Cortex of kidney (tissue), 1 donor: ENCODE measurements around the gene FADS3.

Experiments used
- DNase-seq: peaks from one replicate; lab custom pipeline; 2025; lab: John Stamatoyannopoulos, UW

FADS3 gene

GRCh38 chr11:61855939-61856680 is 35.2 kb downstream of the FADS3 start:
- DNase-seq = no peak

GRCh38 chr11:61854966-61855714 is 36.2 kb downstream of the FADS3 start:
- DNase-seq = no peak

GRCh38 chr11:61854206-61854895 is 37.0 kb downstream of the FADS3 start:
- no peak for DNase-seq

GRCh38 chr11:61853698-61854169 is 37.6 kb downstream of the FADS3 start:
- DNase-seq = no peak

- DNase-seq = no peak
These were observed 39.4 kb downstream of the FADS3 start for GRCh38 chr11:61851900-61852295.

DNA sequence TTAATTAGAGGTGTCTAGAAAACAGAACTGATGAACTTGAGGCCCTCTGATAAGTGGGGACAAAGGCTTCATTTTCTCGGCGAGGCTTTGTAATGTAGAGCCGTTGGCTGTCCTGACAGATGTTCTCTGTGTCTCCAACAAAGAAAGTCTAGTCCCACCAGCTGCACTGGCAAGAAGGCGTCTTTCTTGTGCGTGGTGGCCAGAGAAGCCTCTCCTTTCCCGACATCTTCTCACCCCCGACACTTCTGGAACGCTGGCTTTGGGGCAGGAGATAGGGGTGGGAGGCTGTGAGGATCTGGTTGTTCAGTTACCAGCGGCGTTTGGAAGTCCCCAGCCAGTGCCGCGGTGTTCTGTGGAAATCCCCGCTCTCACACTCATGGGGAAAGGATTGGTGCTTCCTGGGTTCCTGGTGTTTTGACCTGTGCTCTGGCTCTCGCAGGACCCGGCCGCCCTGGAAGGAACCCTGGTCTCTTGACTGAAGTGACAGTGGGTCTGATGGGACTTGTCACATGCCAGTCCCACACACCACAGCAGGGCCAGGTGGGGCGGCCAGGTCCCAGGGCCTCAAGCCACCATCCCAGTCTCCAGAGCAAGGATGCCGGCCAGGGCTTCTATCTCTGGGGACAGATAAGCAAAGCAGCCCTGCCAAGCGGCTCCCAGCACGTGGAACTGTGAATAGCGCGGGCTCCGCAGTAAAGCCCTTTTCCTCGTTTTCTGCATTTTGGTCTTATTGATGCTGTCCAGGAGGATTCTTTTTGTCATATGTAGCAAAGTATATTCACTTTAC is 40.0 kb downstream of the FADS3 start:
- no peak for DNase-seq

DNA sequence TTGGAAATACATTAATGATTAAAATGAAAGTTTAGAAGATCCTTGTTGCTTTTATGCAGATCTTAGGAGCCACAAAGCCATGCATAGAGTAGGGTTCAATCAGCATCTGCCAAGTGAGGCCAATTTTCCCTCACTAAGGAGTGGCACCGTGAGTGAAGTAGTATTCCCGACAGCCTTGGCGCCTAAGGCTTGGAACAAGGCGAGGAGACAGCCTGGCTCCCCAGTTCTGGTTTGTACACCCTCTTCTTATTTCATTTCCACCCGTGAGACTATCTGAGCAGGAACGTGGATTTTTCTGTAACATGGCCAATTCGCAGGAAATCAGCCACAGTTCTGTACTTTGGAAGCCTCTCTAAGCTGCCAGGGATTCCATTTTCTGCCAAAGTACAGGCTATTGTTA is 40.7 kb downstream of the FADS3 start:
- DNase-seq = no peak

GRCh38 chr11:61848631-61849030 is 42.7 kb downstream of the FADS3 start:
- DNase-seq = no peak

DNA sequence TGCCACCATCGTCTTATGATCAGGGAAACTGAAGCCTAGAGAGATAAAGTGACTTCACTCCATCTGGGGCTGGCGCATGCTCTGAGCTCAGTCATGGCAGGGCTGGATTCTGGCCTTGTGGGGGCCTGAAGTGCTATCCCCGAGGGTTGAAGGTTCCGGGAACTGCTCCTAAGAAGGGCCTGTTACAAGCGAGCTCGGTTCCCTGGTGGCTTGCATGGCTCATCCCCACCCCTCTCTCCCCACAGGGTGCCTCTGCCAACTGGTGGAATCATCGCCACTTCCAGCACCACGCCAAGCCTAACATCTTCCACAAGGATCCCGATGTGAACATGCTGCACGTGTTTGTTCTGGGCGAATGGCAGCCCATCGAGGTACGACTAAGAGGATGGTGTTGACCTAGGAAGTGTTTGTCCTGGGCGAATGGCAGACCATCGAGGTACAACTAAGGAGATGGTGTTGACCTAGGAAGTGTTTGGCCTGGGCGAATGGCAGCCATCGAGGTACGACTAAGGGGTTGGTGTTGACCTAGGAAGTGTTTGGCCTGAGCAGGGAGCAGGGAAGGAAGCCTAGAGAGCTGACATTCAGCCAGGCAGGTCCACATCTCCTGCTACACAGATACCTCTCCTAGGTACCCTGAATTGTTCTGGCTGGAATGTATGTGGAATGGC is 43.3 kb downstream of the FADS3 start:
- no peak for DNase-seq

DNA sequence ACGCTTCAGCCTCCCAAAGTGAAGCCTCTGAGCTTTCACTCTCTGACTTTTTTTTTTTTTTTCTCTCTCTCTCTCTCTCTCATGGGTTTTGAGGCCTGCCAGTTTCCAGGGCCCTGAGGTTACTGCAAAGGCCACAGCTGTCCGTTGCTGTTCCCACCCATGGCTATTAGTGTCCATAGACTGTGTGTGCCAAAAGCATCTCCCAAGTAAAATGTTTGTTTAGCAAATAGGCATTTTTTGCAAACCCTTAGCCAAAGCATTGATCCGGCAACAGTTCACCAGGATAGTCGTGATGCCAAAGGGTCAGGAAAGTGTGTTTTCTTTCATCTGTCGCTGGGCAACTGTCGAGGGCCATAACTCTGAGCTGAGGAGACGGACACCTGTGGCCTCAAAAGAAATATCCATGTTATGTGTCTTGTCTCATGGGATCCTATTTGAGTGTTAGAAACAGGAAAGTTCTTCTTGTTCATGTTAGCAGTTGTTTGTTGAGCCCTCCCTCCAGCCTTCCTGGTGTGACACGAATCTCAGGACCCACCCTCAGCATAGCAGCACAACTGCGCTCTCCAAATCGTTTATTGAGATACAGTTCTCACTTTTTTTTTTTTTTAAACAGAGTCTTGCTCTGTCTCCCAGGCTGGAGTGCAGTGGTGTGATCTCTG is 44.9 kb downstream of the FADS3 start:
- DNase-seq = no peak

GRCh38 chr11:61844909-61845565 is 46.3 kb downstream of the FADS3 start:
- no peak for DNase-seq

DNA sequence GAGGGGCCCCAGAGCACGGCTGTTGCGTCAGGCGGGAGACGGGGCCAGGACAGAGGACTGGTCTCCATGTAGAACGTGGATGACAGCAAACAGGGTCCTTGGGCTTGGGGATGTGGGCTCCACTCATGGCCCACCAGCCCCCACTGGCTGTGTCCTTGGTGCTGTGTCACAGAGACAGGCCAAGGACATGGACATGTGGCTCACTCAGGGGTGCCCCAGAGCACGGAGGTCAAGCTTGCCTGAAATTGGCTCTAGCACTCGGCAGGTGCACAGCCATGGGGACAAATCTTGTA is 48.9 kb downstream of the FADS3 start:
- no peak for DNase-seq

GRCh38 chr11:61841636-61842527 is 49.5 kb downstream of the FADS3 start:
- no peak for DNase-seq

DNA sequence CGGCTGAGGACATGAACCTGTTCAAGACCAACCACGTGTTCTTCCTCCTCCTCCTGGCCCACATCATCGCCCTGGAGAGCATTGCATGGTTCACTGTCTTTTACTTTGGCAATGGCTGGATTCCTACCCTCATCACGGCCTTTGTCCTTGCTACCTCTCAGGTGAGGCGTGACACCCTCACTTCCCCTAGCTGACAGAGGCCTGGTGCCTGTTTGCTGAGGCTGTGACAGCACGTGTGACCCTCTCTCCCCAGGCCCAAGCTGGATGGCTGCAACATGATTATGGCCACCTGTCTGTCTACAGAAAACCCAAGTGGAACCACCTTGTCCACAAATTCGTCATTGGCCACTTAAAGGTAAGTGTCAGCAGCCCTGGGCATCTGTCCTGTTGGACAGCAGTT is 51.0 kb downstream of the FADS3 start:
- no peak for DNase-seq

DNA sequence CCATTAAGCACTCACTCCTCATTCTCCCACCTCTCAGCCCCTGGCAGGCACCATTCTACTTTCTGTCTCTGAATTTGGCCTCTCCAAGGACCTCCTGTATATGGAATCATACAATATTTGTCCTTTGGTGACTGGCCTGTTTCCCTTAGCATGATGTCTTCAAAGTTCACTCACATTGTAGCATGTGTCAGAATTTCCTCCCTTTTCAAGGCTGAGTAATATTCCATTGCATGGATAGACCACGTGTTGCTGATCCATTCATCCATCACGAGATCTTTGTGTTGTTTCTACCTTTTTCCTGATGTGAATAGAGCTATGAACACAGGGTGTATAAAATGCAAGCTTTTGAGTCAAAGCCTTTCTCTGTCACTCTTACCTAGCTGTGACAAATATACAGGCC is 51.6 kb downstream of the FADS3 start:
- no peak for DNase-seq

GRCh38 chr11:61838921-61839320 is 52.4 kb downstream of the FADS3 start:
- no peak for DNase-seq

- DNase-seq = no peak
These were observed 52.8 kb downstream of the FADS3 start for GRCh38 chr11:61838501-61838900.

DNA sequence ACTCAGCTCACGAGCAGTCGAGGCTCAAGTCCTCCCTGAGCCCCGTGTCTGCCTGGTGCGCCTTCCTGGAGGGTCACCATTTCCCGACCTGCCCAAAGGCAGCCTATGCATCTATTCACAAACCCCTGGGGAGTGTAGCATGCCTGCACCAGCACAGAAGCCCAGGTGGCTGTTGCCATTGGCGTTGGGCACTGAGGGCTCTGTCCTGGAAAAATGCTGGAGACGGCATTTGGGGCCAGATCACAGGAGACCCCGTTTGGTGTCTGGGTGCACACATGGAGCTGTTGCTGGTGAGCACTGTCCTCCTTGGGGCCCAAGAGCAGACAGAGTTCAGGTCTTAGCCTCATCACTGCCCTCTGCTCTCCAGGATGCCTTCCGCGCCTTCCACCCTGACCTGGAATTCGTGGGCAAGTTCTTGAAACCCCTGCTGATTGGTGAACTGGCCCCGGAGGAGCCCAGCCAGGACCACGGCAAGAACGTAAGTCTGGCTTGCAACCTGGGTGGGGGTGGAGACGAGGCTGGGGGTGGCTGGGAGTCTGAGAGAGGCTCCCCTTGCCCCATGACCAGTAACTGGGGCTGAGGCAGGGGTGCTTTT is 53.8 kb downstream of the FADS3 start:
- DNase-seq = no peak

- no peak for DNase-seq
These were observed 55.2 kb downstream of the FADS3 start for GRCh38 chr11:61836193-61836592.
